GM19238 (cell line): ENCODE results near the gene ACTL7A.
"Not testable (repeated sequence)": the region's sequence is repeated elsewhere in the genome, so short reads cannot be mapped to it uniquely, and the experiment has no call there.

Experiments
- DNase-seq: peaks from one replicate; pipeline ENCODE4 v3.0.0; 2011; ENCODE audit warnings: low spot score; ENCODE audit not compliant: insufficient read length

Gene ACTL7A

GRCh38 chr9:108861997-108862396 lies at the start of gene ACTL7A:
TSS of gene ACTL7A (plus strand) at chr9:108862266. CDS start at chr9:108862323, 57 bp downstream.
- DNase-seq: no peak

- DNase-seq: no peak
These were observed 49.6 kb upstream of the ACTL7A start for GRCh38 chr9:108812396-108813025.

GRCh38 chr9:108813951-108814601 lies 48.0 kb upstream of the ACTL7A start:
- no peak for DNase-seq

- DNase-seq: no peak
These were observed 46.9 kb upstream of the ACTL7A start for GRCh38 chr9:108815156-108815555.

GRCh38 chr9:108816037-108816436 lies 46.0 kb upstream of the ACTL7A start:
- no peak for DNase-seq

GRCh38 chr9:108823829-108824228 lies 38.2 kb upstream of the ACTL7A start:
- DNase-seq: no peak

GRCh38 chr9:108830272-108830671 lies 31.8 kb upstream of the ACTL7A start:
- DNase-seq: no peak

- DNase-seq: no peak
These were observed 30.4 kb upstream of the ACTL7A start for GRCh38 chr9:108831496-108832178.

GRCh38 chr9:108832179-108832500 lies 29.9 kb upstream of the ACTL7A start:
- no peak for DNase-seq

GRCh38 chr9:108834959-108835665 lies 27.0 kb upstream of the ACTL7A start:
- no peak for DNase-seq

- DNase-seq: no peak
These were observed 26.2 kb upstream of the ACTL7A start for GRCh38 chr9:108835831-108836230.

GRCh38 chr9:108836319-108836718 lies 25.7 kb upstream of the ACTL7A start:
- no peak for DNase-seq

- DNase-seq: no peak
These were observed 25.3 kb upstream of the ACTL7A start for GRCh38 chr9:108836781-108837180.

- DNase-seq: no peak
These were observed 24.5 kb upstream of the ACTL7A start for GRCh38 chr9:108837530-108837929.

- no peak for DNase-seq
These were observed 24.0 kb upstream of the ACTL7A start for GRCh38 chr9:108838017-108838416.

GRCh38 chr9:108839561-108839960 lies 22.5 kb upstream of the ACTL7A start:
- not testable (repeated sequence) for DNase-seq

- DNase-seq: no peak
These were observed 19.3 kb upstream of the ACTL7A start for GRCh38 chr9:108842610-108843295.

- no peak for DNase-seq
These were observed 17.7 kb upstream of the ACTL7A start for GRCh38 chr9:108844391-108844790.

GRCh38 chr9:108844856-108845255 lies 17.2 kb upstream of the ACTL7A start:
- DNase-seq: no peak

GRCh38 chr9:108845507-108845906 lies 16.6 kb upstream of the ACTL7A start:
- DNase-seq: no peak

GRCh38 chr9:108845947-108846346 lies 16.1 kb upstream of the ACTL7A start:
- DNase-seq: no peak

GRCh38 chr9:108848296-108848695 lies 13.8 kb upstream of the ACTL7A start:
- DNase-seq: not testable (repeated sequence)
